HG03571 (cell line): ENCODE measurements around the gene RRAD.

Experiments
- ATAC-seq: cut with Tn5 transposase; IDR thresholded peaks from one replicate; pipeline ENCODE4 v1.9.1; 2021; ENCODE audit not compliant: unreplicated experiment

Gene RRAD

DNA sequence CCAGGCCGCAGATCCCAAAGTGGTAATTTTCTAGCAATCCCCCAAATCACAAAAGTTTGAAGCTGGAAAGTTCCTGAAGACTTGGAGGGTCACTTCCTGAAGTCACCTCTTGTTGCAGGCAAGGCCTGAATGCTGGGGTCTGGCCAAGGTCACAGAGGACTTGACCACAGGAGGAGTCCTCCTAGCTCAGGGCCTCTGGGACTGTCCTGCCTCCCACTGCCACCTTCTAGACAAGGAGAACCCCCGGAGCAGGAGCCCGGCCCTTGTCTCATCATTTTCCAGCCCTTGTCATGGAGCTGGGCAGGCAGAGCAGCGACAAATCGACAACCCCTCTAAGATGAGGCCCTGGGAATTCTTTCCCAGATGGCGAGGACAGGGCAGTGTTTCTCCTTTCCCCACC lies 7.0 kb downstream of the RRAD start:
- ATAC-seq: no peak

DNA sequence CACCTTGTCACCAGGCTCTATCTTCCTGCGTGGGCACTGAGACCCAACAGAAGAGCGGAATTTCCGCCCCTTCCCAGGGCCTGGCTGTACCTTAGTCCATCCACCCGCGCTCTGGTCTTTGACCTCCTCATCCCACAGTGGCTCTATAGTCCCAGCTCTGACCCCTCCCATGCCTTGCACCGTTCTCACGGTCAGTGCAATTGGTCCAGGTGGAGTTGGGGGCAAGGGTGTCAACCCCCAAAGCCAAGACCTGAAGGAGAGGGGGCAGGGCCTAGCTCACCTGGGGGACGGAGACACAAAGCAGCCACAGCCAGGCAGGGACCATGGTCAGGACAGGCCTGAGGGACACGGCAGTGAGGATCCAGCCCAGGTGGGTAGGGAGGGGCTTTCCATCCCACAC lies 7.6 kb downstream of the RRAD start:
- ATAC-seq: no peak

DNA sequence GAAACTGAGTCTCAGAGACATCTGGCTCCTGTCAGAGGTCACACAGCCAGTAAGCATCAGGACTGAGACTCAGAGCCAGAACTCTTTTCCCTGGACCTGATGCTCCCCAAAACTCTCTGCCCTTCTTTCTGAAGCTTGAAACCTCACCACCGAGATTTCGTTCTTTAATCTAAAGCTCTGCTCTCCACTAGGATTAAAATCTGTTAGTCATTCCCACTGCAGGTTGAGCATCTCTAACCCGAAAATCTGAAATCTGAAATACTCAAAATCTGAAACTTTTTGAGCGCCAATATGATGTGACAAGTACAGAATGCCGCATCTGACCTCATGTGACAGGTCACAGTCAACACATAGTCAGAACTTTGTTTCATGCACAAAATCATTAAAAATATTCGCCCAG lies 8.8 kb downstream of the RRAD start:
- ATAC-seq: no peak

DNA sequence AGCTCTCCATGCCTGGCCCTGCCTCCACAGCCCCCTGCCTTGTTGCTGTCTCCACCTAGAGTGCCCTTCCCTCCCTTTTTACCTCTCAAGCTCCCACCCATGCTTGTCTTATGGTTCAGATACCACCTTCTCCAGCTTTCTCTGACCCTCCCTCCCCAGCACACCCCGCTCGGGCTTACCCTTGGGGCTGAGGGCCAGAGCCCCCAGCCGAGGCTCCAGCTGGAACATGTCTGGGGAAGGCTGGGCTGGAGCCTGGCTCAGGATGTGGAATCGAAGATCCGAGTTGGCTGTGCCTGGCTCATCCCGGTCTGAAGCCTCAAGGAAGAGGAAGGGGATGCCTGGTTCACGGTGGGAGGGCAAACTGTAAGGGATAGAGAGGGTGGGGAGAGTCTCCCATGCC lies 10.3 kb downstream of the RRAD start:
- no peak for ATAC-seq

DNA sequence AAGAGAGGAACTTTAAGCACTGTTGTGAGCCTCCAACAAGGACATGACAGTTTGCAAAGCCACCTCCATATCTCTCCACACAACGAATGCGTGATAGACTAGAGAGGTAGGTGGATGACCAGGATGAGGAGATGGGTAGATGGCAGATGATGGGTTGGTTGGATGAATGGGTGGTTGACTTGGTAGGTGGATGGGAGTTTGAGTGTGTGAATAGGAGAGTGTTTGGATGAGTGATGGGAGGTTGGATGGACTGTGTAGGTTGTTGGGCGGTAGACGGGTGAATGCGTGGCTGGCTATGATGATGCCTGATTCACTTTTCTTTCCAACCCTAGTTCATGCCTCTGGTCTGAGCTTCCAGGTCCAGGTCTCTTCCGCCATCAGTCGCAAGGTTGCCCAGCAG lies 10.8 kb downstream of the RRAD start:
- ATAC-seq: no peak

DNA sequence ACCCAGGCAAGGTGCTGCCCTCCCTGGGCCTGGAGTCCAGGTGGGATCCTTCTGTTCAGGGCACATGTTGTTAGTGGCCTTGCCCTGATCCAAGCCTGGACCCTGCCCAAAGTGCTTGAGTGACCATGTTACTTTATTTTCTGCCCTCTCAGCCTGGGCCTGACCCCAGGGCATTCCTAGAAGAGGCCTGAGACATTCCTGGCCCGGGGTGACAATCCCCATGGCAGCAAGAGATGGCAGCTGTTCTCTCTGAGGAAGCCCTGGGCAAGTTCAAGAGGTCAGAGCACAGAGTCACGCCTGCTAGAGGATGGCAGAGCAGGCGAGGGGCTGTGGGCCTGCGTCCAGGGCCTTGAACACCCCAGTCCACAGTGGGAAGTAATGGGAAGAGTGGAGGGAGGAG lies 11.6 kb downstream of the RRAD start:
- ATAC-seq: no peak

DNA sequence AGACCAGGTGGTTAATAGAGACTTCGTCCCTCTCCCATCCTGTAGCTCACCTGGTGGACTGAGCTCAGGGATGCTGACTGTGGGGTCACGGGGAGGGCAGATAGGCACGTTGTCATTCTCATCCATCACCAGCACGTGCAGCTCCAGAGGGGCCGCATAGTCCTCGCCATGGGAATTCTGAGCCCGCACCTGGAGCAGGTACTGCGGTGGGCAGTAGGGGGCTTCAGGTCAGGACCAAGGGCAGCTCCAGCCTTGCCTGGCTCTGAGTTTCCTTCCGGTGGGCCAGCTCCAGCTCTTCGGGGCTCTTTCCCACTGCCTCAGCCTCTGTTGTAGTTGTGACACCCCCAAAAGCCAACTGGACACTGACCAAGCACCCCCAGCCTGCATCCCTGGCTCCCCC lies 12.3 kb downstream of the RRAD start:
- ATAC-seq: no peak

DNA sequence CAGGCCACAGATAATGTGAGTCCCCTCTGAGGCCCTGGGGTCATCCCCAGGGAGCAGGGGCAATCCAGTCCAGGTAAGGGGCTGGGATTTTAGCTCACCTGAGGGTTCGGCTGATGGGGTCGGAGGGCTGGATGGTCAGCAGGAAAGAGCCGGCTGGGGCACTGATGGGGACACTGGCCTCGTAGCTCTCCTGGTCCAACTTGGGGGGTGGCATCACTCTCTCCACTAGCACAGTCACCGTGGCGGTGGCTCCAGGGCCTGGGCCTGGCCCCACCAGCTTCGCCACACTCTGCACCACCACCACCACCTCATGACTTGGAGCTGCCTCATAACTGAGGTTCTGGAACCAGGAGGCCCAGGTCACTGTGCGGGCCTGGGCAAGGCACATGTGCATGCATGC lies 13.5 kb downstream of the RRAD start:
- ATAC-seq: no peak

DNA sequence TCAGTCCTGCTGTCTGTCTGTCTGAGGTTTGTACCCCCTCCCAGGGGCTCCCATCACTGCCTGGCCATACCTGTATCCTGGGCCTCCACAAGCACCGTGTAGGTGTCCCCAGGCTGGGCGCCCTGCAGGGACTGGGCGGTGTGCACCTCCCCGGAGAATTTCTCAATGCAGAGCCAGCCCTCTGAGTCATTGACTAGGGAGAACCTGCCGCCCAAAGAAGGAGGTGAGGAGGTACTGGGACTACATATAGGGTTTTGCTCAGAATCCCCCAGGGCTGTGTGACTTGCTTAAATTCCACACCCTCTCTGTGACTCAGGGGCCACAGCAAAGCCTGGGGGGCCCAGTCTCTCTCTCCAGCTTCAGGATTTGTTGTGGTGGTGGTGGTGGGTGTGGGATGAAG lies 14.2 kb downstream of the RRAD start:
- no peak for ATAC-seq

DNA sequence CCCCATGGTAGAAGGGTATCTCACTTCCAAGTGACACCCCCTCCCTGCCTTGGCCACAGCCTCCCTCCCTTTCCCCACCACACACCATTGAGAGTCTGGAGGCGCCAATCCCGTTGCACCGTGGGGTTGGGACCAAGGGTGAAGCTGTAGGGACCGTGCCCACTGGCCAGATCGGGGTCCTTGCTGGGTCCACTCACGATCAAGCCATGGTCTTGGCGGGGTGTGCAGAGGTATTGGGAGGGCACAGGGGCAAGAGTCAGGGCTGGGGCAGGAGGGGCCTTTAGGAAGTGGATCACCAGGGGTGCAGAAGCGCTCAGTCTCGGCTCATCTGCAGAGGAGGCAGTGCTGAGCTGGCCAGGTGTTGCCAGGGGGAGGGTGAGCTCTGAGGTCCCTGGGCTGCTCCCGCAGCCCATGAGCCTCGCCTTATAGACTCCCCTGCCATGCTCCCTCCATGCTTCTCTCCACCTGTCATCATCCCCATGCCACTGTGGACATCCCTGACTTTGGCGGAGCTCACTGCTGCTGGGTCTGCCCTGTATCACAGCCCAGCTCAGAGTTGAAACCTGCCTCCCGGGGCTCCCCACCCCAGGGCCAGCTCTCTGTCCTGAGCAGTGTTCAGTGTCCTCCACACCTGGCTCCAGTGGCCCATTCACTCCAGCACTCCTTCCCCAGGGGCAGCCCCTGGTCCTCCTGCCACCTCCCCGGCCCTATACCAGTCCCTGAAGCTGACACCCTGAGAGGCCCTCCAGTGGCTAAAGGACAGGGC lies 15.0 kb downstream of the RRAD start:
- ATAC-seq: no peak

DNA sequence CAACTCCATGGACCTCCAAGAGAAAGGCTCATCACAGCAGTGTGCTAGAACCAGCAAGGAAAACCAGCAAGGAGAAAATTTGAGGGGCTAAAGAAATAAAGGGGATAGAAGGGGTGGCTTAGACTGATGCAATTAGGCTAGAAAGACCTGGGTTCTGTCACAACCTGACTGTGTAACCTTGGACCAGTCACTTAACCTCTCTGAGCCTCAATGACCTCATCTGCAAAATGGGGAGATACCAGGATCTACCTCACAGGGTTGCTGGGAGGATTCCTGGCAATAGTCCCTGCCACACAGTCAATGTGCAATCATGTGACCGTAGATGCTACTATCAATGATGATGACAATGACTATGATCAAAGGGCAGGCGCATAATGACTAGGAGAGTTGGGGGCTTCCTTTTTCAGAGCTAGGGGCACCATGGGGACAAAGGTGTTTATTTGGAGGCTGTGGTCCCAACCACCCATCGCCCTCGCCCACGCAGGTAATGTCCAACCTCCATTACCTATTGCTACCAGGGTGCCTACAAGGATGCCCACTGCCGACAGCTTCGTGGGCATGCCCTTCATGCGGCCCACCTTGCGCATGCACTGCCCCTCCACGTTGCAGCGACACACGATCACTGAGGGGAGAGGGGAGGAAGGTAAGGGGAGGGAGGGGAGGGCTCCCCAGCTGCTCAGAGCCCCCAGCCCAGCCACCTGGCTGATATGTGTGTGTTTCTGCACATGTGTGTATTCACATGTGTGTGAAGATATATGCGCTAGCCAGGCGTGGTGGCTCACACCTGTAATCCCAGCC lies 16.4 kb downstream of the RRAD start:
- ATAC-seq: no peak

DNA sequence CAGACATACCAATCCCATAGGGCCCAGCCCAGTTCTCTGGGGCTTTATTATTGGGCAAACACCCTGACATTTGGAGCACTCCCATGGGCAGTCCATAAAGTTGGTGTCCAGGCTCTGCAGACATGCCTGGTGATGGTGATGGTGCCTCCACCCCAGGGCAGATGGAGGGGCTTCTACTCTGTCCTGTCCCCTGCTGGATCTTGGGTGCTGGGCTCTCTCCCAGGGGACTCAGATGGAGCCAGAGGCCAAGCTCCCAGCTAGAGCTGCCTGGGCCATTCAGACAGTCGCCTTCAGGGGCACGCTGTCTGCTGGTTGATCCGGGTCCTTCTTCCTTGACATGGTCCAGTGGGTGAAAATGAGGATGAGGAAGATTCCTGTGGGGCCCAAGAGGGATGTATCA lies 17.2 kb downstream of the RRAD start:
- no peak for ATAC-seq

DNA sequence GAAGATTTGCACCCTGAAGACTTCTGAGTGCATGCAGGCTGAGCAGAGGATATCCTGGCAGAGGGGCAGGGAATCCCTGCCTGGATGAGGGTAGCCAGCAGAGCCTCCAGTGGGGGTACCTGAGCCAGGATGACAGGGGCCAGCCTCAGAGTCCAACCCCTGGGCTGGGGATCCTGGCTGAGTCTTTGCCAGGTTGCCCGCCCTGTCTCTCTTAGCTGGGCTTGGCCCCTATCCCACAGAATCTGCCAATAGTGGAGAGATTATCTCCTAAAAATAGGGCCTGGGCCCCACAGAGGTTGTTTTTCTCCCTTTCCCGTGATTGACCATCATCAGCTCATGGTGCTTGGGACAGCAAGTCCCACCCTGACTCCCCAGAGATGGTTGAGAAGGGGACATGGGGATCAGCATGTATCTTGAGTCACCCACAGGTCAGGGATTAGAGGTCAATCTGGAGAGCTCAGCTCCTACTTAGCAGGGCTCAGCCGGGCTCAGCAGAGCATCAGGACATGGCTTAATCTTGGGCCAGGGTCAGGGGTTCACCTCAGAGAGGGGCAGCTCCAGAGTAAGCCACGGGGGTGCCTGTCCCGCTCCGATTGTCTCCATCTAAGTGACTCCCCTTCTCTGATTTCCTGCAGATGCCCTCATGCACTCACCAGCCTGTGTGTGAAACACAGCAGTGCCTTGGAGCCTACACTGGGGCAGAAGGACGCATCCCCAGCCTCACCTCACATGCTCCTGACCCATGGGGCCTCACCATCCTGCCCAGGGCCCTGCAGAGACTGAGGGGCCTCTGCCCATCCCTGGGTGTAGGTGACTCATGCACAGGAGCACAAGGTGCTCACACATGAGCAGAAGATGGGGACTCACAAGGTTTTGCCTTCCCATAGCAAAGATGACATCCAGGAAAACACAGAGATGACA lies 18.2 kb downstream of the RRAD start:
- no peak for ATAC-seq

DNA sequence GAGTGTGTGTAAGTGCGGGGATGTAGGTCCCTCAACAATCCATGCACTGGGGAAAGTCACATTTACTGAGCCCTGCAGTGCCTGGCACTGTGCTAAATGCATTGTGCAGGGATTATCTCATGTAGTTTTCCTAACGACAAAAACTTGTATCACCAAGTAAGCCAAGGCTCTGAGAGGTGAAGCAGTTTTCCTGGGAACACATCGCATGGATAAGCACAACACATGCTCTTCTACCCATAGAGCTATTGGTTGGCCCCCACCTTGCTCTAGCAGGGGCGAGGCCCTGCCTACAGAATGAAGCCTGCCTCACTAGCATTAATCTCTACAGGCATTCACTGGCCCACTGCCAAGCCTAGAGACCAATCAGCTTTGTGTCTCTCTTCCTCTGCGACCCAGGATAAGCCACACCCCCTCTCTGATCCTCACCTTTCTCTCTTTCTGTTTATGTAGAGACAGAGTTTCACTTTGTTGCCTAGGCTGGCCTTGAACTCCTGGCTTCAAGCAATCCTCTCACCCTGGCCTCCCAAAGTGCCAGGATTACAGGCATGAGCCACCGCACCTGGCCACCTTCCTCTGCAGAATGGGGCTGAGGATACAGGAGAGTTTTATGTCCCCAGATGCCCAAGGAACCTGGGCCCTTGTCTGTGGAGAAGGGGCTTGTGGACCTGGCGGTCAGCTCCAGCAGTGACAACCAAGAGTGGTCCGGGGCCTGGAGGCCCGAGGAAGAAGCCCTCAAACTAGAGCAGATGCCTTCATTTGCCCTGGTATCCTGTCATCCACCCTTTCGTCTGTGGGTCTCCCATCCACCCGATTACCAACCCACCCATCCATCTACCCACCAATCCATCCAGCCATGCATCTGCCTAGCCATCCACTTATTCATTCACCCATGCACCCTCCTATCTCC lies 19.4 kb downstream of the RRAD start:
- ATAC-seq: no peak

DNA sequence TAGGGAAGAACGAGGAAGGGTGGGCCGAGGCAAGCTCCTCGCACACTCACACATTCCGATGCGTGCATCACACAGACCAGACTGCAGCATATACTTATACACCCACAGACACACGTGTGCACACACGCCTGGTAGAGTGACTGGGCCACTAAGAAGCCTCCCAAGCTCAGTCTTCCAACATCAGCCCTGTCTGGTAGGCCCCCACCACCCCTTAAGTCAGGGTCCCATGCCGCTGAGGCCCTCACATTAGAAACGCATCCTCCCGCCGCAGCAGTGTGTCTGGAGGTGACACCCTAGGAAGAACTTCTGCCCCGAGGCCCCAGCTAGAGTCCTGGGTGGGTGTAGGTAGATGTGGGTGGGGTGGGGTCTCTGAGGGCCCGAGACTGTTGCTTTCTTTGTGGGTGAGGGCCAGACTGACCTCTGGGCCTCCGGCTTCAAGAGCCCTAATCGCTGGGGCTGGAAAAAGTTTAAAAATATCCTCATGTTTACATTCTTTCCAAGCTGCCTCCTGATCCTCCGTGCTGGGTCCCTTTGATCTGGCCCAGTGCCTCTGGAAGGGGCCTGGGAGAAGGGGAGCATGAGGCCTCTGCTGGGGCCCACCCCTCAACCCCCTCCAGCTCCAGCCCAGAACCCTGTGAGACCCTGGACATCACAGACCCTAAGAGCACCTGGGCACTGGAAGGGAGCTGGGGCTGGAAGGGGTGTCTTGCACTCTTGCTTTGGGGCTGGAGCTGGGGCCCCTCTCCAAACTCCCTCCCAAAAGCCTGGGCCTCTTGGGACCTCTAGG lies 20.3 kb downstream of the RRAD start:
- ATAC-seq: no peak

DNA sequence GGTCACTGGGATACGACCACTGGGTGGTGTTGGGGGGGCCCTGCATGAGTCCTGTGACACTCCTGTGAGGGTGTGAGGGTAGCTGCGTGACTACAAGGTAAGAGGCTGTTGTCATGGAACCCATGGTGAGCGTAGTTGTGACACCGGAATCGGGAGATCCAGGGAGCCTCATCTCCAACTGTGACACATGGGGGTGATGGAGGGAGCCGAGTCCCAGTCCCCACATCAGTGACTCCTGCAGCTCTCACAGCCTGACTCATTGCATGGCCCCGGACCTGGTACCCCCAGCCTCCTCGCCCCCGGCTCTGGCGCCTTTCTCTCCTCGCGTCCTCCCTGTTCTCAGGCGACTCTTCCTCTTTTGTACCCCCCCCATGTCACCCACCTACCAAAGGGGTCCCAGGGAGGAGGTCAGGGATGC lies 20.9 kb downstream of the RRAD start:
- no peak for ATAC-seq

DNA sequence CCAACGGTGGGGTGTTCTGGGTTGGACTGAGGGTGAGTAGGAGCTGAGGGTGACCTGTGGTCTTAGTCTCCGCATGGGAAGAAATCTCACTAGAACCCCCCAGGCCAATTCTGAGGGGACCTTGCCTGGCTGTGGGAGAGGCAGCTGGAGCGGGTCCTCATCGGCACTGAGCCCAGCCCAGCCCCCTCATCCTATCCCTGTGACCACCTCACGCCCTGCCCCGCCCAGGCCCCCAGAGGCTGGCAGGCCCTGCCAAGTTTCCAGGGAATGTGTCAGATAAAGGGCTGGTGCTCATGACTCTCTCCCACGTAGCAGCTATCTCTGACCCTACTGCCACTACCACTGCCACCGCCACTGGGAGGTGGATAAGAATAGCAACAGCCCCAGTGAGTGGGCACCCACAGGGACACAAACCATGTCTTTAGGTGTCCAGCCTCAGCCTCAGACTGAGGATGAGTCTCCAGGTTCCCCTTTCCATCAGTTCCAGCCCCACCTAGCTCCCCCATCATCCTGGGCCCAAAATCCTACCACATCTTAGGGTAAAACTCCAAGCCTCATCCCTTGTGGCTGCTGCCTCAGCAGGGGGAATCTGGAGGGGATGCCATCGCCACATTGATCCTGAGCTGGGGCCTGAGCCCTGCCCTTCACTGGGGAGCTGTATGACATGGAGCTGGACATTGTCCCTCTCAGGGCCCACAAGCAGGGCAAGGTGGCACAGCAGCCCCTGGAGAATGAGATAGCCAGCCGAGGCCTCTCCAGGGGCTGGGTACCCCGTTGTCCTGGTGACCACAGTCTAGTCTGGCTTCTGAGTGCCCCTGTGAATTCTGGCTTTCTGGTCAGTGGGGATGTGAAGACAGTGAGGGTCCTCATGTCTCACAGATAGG lies 21.5 kb downstream of the RRAD start:
- no peak for ATAC-seq

DNA sequence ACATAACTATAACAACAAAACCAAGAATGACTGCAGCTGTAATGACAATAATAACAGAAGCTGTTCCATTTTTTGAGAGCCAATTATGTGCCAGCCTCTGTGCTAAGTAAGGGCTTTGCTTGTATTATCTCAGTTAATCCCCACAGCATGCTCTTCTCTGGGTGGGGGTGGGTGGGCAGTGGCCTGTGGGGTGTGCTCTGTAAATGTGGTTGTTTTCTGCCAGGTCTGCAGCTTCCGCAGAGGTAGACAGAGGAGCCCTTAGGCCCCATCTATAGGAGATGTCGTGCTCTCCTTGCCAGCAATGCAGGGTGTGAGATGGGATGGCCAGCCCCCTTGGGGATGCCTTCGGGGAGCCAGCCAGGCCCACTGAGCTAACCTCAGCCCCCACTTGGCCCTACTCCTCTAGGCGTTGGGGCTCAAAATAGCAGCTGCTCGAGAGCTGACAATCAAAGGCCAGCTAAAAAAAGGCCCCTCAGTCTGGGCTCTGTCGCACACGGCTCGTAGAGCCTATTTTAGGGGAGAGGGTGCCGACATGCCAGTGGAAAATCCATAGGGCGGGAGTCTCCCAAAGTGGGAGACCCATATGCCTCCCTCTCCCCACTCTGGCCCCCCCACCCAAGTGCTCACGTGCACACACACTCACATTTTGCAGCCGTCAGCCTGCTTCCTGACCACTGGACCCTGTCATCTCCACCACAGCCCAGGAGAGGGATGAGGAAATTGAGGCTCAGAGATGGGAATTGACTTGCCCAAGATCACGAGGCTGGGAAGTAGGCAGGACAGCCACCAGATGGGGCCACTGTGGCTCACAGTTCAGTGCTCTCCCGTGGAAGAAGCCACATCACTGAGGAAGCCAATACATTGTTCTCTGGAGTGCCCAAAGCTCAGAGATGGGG lies 22.4 kb downstream of the RRAD start:
- ATAC-seq: no peak
